IPS-NIHi7 (cell line): ENCODE data around the gene MLPH.

Experiments used
- DNase-seq: peaks from one replicate; pipeline ENCODE4 v3.0.0; 2012; ENCODE audit warnings: mixed read lengths; ENCODE audit errors: extremely low spot score

MLPH gene

DNA sequence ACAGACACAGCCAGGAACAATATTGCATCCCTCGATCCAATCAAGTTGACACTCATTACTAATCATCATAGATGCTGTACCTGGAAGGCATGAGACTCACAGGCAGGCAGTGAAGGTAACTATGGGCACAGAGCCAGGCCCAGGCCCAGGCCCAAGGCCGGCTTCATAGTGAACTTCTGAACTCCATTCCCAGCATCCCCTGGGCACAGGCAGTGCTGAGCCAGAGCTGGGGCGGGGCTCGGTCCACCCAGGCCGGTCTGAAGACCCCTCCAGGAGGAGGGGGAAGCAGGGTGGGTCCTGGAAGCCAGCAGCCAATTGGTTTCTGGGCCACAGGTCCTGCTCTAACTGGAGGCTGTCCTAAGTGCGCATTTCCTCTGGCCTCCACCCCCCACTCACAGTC, 37.6 kb downstream of the MLPH start:
- DNase-seq = no peak

DNA sequence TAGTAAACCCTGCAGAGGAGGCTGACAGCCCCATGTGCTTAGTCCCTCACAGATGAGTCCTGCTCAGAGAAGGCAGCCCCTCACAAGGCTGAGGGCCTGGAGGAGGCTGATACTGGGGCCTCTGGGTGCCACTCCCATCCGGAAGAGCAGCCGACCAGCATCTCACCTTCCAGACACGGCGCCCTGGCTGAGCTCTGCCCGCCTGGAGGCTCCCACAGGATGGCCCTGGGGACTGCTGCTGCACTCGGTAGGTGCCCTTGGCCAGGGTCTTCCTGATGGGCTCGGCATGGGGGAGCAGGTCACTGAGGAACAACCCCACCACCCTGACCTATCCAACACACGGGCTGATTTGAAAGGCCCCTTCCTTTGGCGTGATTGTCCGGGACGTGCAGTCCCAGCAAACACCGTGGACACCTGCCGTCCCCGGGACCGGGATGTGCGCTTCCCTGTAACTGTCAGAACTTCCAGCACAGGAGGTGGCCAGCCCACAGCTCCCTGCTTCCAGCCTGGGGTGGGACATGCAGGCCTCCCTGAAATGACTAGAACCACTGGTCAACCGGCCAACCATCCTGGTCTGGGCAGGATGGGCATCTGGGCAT, 38.6 kb downstream of the MLPH start:
- DNase-seq = no peak

DNA sequence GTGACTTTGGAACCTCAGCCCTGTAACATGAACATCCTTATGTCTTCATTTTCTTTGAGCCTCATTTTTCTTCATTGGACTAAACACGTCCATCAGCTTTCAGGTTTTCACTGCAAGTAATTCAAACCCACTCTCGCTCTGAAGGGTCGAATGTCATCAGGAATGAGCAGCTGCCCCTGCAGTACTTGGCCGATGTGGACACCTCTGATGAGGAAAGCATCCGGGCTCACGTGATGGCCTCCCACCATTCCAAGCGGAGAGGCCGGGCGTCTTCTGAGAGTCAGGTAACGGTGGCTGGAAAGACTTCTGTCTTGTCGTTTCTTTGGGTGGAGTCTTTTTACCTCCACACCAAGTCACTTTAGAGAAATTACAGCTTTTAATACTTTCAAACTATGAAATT, 40.2 kb downstream of the MLPH start:
- no peak for DNase-seq

DNA sequence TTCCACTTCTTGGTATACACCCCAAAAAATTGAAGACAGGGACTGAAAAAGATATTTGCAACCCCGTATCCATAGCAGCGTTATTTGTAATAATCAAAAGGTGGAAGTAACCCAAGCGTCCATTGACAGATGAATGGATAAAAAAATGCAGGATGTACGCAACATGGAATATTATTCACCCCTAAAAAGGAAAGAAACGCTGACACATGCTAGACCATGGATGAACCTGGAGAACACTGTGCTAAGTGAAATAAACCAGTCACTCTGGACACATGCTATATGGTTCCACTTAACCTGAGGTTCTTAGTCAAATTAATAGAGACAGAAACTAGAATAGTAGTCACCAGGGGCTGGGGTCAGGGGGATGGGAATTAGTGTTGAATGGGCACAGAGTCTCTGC, 40.7 kb downstream of the MLPH start:
- no peak for DNase-seq

DNA sequence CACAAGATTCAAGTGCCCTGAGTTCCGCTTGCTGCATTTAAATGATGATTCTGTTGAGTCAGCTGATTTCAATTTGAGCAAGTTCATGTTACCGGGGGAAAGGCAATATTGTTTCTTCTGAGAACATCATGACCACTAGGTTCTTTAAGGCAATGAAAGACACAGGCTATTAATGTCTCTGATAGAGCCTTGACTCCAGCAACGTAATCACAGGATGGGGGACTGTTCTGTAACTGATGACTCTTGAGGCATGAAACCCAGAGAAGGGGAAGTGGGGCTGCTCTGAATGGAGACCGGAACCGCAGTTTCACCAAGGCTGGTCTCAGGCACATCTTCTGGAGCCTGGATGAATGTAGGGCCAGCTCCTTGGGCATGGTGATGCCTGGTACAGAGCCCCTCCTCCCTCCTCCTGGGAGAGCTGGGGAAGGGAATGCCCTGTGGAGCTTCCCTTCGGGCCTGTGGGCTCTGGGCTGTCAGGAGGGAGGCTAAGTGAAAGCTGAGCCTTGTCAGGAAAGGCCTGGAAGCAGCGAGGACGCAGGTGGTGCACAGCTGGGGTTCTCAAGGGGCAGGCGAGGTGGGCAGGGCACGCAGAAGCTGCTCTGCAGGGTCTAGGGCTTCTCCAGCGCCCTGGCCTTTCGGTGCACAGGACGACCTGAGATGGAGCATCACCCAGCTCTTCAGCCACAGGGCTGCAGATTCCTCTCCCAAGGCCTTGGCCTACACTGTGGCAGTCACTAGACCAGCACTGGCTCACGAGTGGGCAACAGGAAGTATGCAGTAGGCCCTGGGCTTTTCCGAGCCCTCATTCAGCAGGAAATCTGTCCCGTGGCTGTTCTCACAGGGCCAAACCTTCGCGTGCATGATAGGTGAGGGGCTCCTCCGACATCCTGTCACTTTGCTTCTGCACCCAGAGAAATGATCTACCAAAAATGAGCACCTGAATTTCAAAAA, 42.7 kb downstream of the MLPH start:
- no peak for DNase-seq

DNA sequence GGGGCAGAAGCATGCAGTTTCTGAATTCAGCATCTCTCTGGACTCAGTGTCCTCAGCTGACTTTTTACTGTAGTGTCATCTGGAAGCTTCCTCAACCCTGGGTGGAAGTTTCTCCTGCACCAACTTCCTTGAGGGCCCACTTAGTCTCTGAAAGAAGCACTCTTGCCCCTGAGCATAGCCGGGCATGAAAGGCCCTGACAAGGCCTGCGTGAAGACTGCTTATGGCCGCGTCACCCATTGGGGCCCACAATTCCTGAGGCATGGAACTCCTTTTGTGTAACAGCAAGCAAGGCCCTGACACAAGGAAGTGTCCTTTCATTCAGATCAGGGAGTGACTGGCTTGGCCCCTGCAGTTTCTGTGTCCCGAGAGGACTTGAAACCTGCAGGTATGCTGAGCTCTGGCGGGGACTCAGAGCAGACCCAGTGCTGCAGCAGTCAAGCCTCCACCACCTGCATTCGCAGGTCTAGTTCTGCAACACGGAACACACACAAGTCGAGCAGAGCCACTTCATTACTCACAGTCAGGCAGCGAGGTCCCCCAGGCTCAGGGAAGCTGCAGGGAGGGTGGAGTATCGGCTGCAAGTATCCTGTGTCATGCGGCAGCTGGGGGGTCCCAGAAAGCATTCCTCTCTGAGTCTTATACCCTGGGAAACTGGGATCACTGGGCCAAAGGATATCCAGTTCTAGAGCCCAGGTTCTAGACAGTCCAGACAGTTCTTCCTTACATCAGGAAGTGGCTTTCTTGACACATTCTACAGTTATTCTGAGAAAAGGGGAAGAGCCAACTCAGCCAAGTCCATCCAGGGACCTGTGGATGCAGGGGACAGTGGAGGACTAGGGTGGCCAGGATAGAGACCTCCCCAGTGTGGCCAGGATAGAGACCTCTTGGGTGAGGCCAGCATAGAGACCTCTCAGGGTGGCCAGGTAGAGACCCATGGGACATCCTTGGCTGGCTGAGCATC, 43.7 kb downstream of the MLPH start:
- no peak for DNase-seq

DNA sequence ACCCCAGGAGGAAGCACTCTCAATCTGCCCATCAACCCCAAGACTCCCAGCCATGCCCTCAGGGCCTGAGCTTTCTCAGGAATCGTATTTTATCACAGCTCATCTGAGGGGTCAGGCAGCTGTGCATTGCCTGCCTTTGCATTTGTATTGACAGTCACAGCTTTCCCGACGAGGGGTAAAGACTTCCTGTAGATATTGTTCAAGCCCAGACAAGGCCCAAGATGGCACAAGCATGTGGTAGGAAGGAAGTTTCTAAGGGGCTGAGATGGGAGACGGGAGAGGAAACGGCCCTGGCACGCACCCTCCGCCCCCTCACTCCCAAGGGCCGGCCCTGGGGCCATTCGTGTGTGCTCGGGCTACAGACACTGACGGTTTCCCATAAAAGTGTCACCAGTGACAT, 45.1 kb downstream of the MLPH start:
- DNase-seq = no peak

DNA sequence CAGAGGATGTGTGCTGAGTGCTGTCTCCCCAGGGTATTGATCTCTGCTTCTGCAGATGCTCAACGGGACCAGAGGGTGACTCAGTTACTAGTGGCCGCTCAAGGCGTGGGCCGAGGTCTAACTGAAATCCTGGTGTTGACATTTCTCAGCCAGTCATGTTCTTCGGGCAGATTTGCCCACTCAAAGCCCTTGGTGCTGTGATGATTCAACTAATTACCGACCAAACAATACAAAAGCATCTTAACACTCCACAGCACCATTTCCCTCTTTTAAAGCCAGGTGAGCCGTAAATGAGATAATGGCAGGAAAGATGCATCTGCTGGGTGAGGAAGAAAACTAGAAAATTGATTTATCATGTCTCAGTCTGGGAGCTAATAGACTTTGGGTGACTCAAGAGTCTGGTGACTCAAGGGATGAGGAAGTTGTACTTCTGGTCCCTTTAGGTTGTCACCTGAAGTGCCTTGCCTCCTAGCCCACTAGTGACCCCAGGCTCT, 46.7 kb downstream of the MLPH start:
- DNase-seq = no peak

DNA sequence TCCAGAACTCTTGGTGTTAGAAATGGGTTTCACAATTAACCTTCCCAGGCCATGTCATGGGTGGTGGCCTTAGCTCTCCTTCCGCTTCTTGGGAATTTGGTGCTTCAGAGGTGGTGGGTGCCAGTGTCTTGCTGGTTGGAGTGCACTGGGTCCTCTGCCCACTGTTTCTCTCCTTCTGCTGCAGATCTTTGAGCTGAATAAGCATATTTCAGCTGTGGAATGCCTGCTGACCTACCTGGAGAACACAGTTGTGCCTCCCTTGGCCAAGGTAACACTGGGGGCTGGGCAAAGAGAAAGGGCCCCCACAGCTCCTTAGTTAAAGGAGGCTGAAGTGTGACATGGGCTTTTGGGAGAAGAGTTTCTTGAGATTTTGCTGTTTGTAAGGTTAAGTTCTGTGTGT, 47.3 kb downstream of the MLPH start:
- DNase-seq = no peak

DNA sequence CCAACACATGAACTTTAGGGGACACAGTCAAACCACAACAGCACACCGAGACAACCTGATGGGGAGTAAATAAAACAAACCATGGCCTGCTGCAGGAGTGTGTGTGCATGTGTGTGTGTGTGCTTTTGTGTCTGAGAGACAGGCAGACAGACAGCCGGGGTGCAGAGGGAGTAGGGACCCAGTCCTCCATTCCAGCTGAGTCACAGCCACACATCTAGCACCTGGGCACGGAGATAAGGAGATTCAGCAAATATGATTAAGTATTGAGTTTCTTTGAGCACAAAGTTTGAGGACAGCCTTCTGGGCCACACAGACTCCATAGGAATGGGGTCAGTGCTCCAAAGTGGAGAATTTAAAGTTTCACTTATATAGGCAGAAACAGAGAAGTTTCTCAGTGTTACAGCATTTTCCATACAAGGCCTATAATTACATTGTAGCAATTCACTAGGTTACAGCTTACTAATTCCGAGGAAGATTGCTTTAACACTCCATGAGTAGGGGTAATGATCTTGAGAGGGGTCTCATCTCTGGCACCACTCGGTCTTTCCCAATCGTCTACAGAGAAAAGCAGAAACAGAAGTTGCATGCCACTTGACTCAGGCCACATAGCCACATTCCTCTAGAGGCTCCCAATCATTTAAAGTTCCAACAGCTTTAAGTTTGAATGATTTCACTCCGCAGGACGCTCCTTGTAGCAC, 48.5 kb downstream of the MLPH start:
- no peak for DNase-seq

DNA sequence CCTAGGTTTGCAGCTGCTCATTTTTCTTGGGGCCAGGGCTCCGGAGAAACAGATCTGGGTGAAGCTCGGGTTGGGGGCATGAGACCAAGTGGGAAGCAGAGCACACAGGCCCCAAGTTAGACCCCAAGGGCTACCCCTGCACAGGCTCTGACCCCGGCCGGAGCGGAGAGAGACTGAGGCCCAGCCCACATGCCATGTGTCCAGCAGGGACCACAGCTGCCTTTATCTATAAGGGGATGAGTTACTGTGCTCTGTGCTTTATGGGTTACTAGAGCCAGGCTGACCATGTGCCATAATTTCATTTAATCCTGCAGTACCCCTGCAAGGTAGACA, 49.0 kb downstream of the MLPH start:
- no peak for DNase-seq

DNA sequence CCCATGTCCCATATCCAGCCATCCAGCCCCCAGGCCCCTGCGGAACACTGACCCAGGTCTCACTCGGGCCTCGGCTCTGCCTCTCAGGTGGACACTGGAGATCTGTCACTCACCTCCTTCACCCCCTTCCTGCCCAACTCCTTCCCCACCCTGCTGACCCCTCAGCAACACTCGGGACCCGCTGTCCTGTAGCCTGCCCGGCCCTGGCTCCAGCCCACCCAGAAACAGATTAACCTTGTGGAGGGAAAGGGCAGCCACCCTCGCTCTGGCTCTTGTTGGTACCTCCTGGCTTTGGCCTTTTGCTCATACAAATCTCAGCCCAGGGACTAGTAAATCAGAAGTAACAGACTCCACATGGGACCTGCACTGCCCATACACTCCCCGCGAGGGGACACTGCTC, 49.6 kb downstream of the MLPH start:
- no peak for DNase-seq

DNA sequence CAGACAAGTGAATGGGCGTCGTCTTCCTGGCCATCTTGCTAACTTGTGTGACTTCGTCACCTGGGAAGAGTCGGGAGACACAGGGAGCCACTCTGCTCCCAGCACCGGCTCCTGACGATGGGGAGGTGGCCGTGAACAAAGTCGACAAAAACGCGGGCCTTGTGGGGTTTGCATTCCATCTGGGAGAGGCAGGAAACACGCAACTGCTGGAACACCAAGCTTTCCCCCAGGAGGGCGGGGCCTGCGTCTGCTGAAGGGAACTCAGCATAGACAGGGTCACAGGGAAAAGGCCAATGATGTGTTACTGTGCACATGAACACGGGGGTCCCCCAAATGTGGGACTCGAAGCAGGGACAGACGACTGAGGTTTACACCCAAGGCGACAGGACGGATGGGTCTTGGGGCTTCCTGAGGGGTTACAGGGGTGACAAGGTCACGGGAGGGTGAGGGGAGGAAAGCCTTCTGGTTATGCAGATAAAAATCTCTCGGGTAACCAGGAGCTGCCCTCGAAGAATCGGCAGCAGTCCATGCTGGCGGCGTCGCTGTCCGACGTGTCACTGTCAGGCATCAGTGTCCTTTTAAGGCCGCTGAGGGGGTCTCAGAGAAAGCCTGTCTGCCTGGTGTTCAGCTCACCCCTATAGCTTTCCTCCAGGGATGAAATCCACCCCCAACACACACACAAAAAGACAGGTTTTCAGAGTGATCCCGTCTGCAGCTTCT, 51.1 kb downstream of the MLPH start:
- DNase-seq = no peak

DNA sequence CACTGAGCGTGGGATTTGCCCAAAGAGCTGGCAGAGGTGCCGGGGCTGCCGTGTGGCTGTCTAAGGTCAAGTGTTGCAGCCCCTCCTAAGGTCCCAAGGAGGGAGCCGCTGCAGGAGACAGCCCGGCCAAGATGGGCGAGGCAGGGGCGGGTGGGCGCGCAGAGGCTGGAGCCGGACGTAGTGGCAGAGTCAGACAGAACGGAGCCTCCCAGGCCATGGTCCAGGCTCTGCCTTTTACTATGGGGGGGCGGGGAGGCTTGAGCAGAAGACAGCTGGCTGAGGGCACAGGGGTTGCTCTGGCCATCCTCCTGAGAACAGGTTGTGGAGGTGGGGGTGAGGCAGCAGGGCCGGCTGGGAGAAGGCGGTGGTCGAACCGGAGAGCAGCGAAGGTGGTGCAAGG, 51.9 kb downstream of the MLPH start:
- DNase-seq = no peak

DNA sequence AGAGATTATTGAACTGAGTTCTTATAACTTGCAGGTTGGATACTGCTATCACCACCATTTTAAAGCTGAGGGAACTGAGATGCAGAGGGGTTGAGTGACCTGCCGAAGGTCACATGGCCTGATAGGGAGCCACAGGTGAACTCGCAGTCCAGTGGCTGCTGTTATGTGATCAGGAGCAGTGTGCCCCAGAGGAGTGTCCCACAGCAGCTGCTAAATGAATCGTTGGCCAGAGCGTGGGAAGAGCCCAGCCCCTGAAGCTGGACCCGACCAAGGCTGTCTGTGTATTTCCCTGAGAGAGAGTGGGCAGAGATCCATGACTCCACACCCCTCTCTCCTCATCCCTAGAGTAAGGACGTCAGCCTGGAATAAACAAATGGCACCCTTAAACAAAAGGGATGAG, 52.6 kb downstream of the MLPH start:
- no peak for DNase-seq

DNA sequence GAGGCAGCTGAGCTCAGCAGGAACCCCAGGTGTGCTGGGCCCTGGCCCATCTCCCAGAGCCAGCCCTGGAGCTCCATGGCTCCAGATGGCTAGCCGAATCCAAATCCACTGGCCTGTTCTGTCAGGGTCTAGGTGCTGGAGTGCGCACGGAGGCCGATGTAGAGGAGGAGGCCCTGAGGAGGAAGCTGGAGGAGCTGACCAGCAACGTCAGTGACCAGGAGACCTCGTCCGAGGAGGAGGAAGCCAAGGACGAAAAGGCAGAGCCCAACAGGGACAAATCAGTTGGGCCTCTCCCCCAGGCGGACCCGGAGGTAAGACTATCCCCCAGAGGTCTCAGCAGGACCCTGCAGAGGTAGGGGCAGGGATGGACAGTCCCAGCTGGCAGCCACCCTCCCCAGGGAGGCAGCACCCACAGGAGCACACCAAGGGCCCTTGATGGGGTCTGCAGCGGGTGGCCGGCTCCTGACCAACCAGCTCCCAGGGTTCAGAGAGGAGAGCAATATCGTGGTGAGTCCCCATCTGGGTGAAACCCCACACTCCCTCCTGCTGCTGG, 53.2 kb downstream of the MLPH start:
- no peak for DNase-seq

DNA sequence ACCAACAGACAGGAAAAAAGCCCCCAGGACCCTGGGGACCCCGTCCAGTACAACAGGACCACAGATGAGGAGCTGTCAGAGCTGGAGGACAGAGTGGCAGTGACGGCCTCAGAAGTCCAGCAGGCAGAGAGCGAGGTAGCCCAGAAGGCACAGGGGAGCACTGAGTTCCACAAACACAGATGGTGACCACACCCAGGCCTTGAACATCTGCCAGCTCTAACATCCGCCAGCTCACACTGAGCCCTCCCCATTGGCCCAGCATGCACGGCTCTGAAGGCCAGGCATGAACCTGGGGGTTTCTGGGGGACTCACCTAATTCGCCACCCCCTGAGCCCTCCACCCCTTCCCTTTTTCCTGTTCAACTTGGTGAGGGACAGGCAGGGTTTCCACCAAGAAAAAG, 53.8 kb downstream of the MLPH start:
- DNase-seq = no peak

DNA sequence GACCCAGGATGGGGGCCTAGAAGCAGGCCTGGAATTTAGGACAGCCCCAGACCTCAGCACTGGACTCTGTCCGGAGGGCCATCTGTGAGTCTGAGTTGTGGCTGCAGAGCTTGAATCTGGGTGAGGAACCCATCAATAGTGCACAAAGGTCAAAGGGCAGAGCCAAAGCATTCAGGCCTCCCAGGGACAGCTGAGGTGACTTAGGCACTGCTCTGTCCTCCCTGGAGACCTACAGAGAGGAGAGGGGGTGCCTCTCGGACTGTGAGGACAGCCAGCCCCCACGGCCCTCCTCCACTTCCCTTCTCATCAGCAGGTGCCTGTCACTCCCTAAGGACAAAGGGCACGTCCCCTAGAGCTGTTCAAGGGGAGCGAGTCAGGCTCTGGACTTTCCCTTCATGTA, 54.2 kb downstream of the MLPH start:
- DNase-seq = no peak

DNA sequence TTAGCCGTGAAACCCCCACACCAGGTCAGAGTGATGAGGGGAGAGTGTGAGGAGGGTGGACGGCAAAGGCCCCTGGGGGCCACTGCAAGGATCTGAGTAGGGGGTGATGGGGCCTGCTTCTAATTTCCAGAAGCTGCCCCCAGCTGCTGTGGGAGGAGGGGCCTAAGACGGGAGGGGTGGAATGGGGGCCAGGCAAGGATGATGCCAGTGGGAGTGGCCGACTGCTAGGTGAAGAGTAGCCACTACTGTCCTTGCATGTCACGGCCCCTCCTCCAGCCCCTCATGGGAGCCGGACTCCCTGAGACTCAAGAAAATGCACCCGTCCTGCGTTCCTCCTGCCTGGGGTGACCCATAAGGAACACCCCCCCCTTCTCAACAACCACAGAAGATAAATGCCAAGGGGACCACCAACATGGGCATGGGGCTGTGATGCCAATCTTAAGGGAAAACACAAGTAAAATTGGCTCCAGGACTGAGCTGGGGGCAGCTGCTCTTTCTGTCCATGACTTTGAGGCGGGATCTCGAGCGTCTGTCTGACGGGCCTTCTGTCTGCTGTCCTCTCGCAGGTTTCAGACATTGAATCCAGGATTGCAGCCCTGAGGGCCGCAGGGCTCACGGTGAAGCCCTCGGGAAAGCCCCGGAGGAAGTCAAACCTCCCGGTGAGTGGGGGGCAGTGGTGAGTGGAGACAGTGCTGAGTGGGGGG, 55.1 kb downstream of the MLPH start:
- DNase-seq = no peak
